K562 (cell line): ENCODE results near the gene SGMS1. TPM values are rescaled to one million over a fixed set of nuclear protein-coding genes. Genes with fewer than 3 reads are reported as not detected.
A peak's percentile ranks its signal among the peaks of the same experiment; 100 is the strongest.

Source experiments
- ATAC-seq: fragments of 200-7000 bp; cut with Tn5 transposase; 3 replicates; pipeline ENCODE4 v1.9.1; 2020; ENCODE audit warnings: moderate library complexity
- BruUV-seq: library from RNA; stranded (reverse); fragments of 400-500 nt; replicated peaks from 2 replicates; lab custom pipeline; 2021; lab: Mats Ljungman, UMichigan
- CTCF ChIA-PET: fragments of 300-600 bp; formaldehyde crosslinking; extraction: SDS; loops from one replicate; lab custom pipeline; 2021; ENCODE audit warnings: low intra/inter-chr PET ratio; lab: Yijun Ruan, JAX
- POLR2A ChIA-PET: fragments of 300-600, 350-650 bp; sonication (Branson Sonifier 250); formaldehyde crosslinking; extraction: SDS; loops from one replicate; lab custom pipeline; 2021; ENCODE audit warnings: antibody characterized with exemption, inconsistent platforms; lab: Yijun Ruan, JAX
- DNase-seq, 4 experiments: peaks; one replicate each; pipeline versions ENCODE4 v3.0.0 to v3.0.0-alpha.2; 2011 to 2018; ENCODE audit warnings: low spot score in 3 of 4, mixed read lengths in 3 of 4; ENCODE audit errors: extremely low read depth in 1 of 4
- FAIRE-seq: peaks from 2 replicates; lab custom pipeline; 2011; peaks lifted over from hg19 to GRCh38; lab: Jason Lieb, UNC
- H2AFZ ChIP-seq: 2 replicates; pipeline ENCODE4 v1.6.0; 2011; ENCODE audit warnings: low read depth, low read length, control low read depth, inconsistent platforms
- H3K27ac ChIP-seq: fragments of 200-600 bp; 3 replicates; pipeline ENCODE4 v1.8.0; 2011; ENCODE audit warnings: low read depth, mild to moderate bottlenecking, control low read depth, inconsistent platforms, low read length, moderate library complexity, mixed read lengths; ENCODE audit errors: extremely low read depth
- H3K27me3 ChIP-seq, 2 experiments: fragments of 300-600 bp in 1 of 2; 2 replicates in 1 of 2; 3 replicates in 1 of 2; pipeline versions ENCODE4 v1.6.0 to v1.8.0; 2011; ENCODE audit warnings: inconsistent platforms in 2 of 2, low read length in 2 of 2, mild to moderate bottlenecking in 1 of 2, mixed read lengths in 1 of 2, moderate library complexity in 1 of 2; ENCODE audit not compliant: control insufficient read depth in 2 of 2, insufficient read depth in 2 of 2
- H3K36me3 ChIP-seq: fragments of 300-600 bp; 3 replicates; pipeline ENCODE4 v1.8.0; 2011; ENCODE audit warnings: mild to moderate bottlenecking, low read length, inconsistent platforms; ENCODE audit not compliant: control insufficient read depth, insufficient read depth
- H3K4me1 ChIP-seq, 2 experiments: fragments of 200-600 bp in 1 of 2; replicated peaks in 1 of 2; 2 replicates in 1 of 2; 3 replicates in 1 of 2; pipeline versions ENCODE4 v1.5.1 to v1.8.0; 2011; ENCODE audit warnings: inconsistent platforms in 2 of 2, low read length in 2 of 2, mild to moderate bottlenecking in 1 of 2, mixed read lengths in 1 of 2, moderate library complexity in 1 of 2; ENCODE audit not compliant: control insufficient read depth in 2 of 2, insufficient read depth in 2 of 2
- H3K4me2 ChIP-seq: 2 replicates; pipeline ENCODE4 v1.6.1; 2011; ENCODE audit warnings: low read length, control low read depth, inconsistent platforms, mixed read lengths; ENCODE audit not compliant: insufficient read depth
- H3K4me3 ChIP-seq: fragments of 200-600 bp; sonication (generic), shearing (Covaris generic); 2 replicates; pipeline ENCODE4 v1.5.1; 2016; ENCODE audit warnings: control low read depth, inconsistent platforms
- H3K79me2 ChIP-seq: fragments of 200-600 bp; 3 replicates; pipeline ENCODE4 v1.8.0; 2011; ENCODE audit warnings: low read length, inconsistent platforms; ENCODE audit not compliant: control insufficient read depth, insufficient read depth
- H3K9ac ChIP-seq, 2 experiments: 2 replicates each; pipeline versions ENCODE4 v1.6.0 to v1.6.1; 2011; ENCODE audit warnings: low read depth in 2 of 2, low read length in 2 of 2, control low read depth in 1 of 2, inconsistent platforms in 1 of 2, mild to moderate bottlenecking in 1 of 2, mixed read lengths in 1 of 2; ENCODE audit not compliant: insufficient read depth in 1 of 2
- H3K9me1 ChIP-seq: one replicate; pipeline ENCODE4 v1.6.0; 2011; ENCODE audit warnings: inconsistent platforms, mild to moderate bottlenecking, low read length, moderate library complexity; ENCODE audit not compliant: control insufficient read depth, insufficient read depth
- H3K9me3 ChIP-seq: replicated peaks from 2 replicates; pipeline ENCODE4 v1.5.1; 2011; ENCODE audit warnings: low read depth, low read length, inconsistent platforms; ENCODE audit not compliant: control insufficient read depth, insufficient read depth
- H4K20me1 ChIP-seq: replicated peaks from 2 replicates; pipeline ENCODE4 v1.6.1; 2011; ENCODE audit warnings: low read length, inconsistent platforms, mixed read lengths; ENCODE audit not compliant: control insufficient read depth, insufficient read depth
- AFF1 ChIP-seq, 2 experiments: fragments of 450-650 bp; IDR thresholded peaks; 2 replicates each; pipeline ENCODE4 v1.6.1; 2018; ENCODE audit warnings: mild to moderate bottlenecking in 2 of 2, low read depth in 1 of 2; ENCODE audit not compliant: partially characterized antibody in 2 of 2
- E2F3 ChIP-seq: fragments of 250-450 bp; sonication (Bioruptor Pico); IDR thresholded peaks from 2 replicates; pipeline ENCODE4 v1.4.0; 2020; ENCODE audit warnings: mild to moderate bottlenecking
- HDAC1 ChIP-seq, 2 experiments: fragments of 450-650 bp; IDR thresholded peaks; 2 replicates each; pipeline ENCODE4 v1.6.1; 2016 to 2017; ENCODE audit warnings: inconsistent platforms in 1 of 2, mild to moderate bottlenecking in 1 of 2, moderate library complexity in 1 of 2
- KLF13 ChIP-seq: fragments of 450-650 bp; IDR thresholded peaks from 2 replicates; pipeline ENCODE4 v1.6.1; 2016; ENCODE audit warnings: missing genetic modification characterization, low read depth, mild to moderate bottlenecking, missing compliant biosample characterization, moderate library complexity, borderline replicate concordance
- NFIC ChIP-seq: fragments of 450-650 bp; IDR thresholded peaks from 2 replicates; pipeline ENCODE4 v1.6.1; 2017; ENCODE audit warnings: mild to moderate bottlenecking, inconsistent platforms
- PTTG1 ChIP-seq: fragments of 450-650 bp; IDR thresholded peaks from 2 replicates; pipeline ENCODE4 v1.6.1; 2016; ENCODE audit warnings: low read depth, mild to moderate bottlenecking, missing genetic modification characterization, missing compliant biosample characterization
- SREBF2 ChIP-seq: sonication (generic); formaldehyde crosslinking; IDR thresholded peaks from 2 replicates; pipeline ENCODE4 v1.4.0; 2020; ENCODE audit warnings: mild to moderate bottlenecking, missing genetic modification reagents
- THAP7 ChIP-seq: fragments of 250-450 bp; sonication (Bioruptor Pico); IDR thresholded peaks from 2 replicates; pipeline ENCODE4 v1.5.0; 2021
- ZNF165 ChIP-seq: fragments of 250-450 bp; sonication (Bioruptor Pico); IDR thresholded peaks from 2 replicates; pipeline ENCODE4 v1.4.0; 2020; ENCODE audit warnings: borderline replicate concordance
- ZNF830 ChIP-seq: fragments of 250-450 bp; sonication (Bioruptor Pico); IDR thresholded peaks from 2 replicates; pipeline ENCODE4 v1.5.0; 2021; ENCODE audit warnings: mild to moderate bottlenecking
- WGBS: fragments of 100-300 bp; shearing (Covaris generic); methylation state at CpG from one replicate; pipeline ENCODE4 v1.1.6; 2016; ENCODE audit warnings: low coverage, mixed read lengths; ENCODE audit not compliant: insufficient coverage; ENCODE audit errors: missing lambda C conversion rate; 5-methylcytosine and 5-hydroxymethylcytosine counted together
- in situ Hi-C: fragments of 300-500 bp; cut with MboI; formaldehyde crosslinking; loops from 4 replicates; pipeline ENCODE4 v1.15.0; 2018; ENCODE audit warnings: inconsistent platforms, mixed read lengths
- intact Hi-C: fragments of 100-400 bp; cut with micrococcal nuclease; formaldehyde crosslinking; loops from 2 replicates; pipeline ENCODE4 v1.14.2; 2022
- polyA plus RNA-seq, 8 experiments: library from polyadenylated mRNA; depleted of rRNA in 4 of 8; stranded (reverse) in 5 of 8; unstranded in 3 of 8; fragments of >200 nt; fragmentation: Nextera tagmentation in 2 of 8; fragmentation: Illumina TruSeq in 1 of 8; extraction: Ambion mirVana in 2 of 8; extraction: Trizol in 1 of 8; gene quantifications; 2 replicates each; pipeline versions ENCODE4 v1.2.1 to v1.2.3, GENCODE V29; 2011 to 2014; ENCODE audit warnings: inconsistent platforms in 1 of 8, missing spikeins in 1 of 8
- total RNA-seq, 7 experiments: library from RNA; depleted of rRNA in 6 of 7; stranded (reverse); fragments of >200 nt in 6 of 7; fragmentation: Illumina TruSeq in 2 of 7; extraction: Trizol in 2 of 7; gene quantifications; 2 replicates each; pipeline versions ENCODE4 v1.2.1 to v1.2.3, GENCODE V29; 2011 to 2021; ENCODE audit warnings: low replicate concordance in 1 of 7
- TF ChIP-seq, protein P1 (sequence below): sonication (generic); formaldehyde crosslinking; IDR thresholded peaks from 2 replicates; pipeline ENCODE4 v1.9.0; 2022; ENCODE audit warnings: mild to moderate bottlenecking, missing genetic modification reagents
- TF ChIP-seq, protein P2 (sequence below): IDR thresholded peaks from 3 replicates; pipeline ENCODE4 v1.6.1; 2011; ENCODE audit warnings: borderline replicate concordance, mild to moderate bottlenecking; ENCODE audit not compliant: insufficient read length, insufficient read depth
- TF ChIP-seq, protein P3 (sequence below): sonication (generic); formaldehyde crosslinking; IDR thresholded peaks from 2 replicates; pipeline ENCODE4 v1.8.1; 2023; ENCODE audit warnings: mild to moderate bottlenecking, missing genetic modification reagents

Gene SGMS1
- total and polyA plus RNA-seq, 9 of the 15 experiments (the other 6 are each of a cell fraction or from before 2014, with no cell fraction given): 22.6 to 232 (median 82.2) TPM

DNA sequence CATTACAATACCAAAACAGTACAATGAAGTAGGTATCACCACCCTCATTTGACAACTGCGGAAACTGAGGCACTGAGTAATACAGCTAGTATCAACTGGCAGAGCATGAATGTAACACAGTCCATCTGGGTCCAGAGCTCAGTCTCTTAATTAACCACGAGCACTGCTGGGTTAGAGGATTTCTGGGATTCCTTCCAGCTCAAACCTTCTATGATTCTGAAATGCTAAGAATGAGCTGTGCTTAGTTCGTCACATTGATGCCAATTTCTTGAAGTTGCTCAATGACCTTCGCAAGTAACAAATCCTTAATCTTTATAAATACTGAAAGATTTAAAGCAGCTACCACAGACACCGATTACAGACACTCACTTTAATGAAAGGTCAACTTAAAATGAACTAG lies 62.5 kb downstream of the SGMS1 start:
- 76% methylated on average over 5 of the region's 5 CpGs for WGBS
- in situ Hi-C loops: no loop called here
- Histone ChIP-seq H3K27me3 (no peaks in the 10 kb centered on the region), H3K4me3 (no peak overlapping the region), H2AFZ (no peak overlapping the region), H3K9me1 (no peaks in the 10 kb centered on the region), H3K9ac (no peak overlapping the region; a peak in 1 of 4 replicates), H3K27ac (peak overlapping the region; percentile 3; the same call in 1 of the 3 replicates), H3K79me2 (peaks cover 88% of the 10 kb centered on the region), H3K36me3 (peaks cover 25% of the 10 kb centered on the region), H4K20me1 (no peaks in the 10 kb centered on the region), H3K4me1 (peaks cover 29 to 67% of the 10 kb centered on the region in 2 experiments), H3K9me3 (no peaks in the 10 kb centered on the region), H3K4me2 (peak overlapping the region; percentile 13; the same call in 1 of the 2 replicates)
- intact Hi-C loops: loop anchor here (1.0 kb wide), 1 partner anchor 61 kb away; no protein-coding TSS in a partner anchor
- no peak for ATAC-seq
- DNase-seq: no peak
- no TSS peak for BruUV-seq
- ChIA-PET POLR2A (no interaction called here), CTCF (interaction anchor here (2.3 to 2.4 kb wide), 2 partner anchors 61 to 64 kb away, joined by 8 to 9 read pairs; no protein-coding TSS in a partner anchor)
- peak; percentile 60 for FAIRE-seq
- TF ChIP-seq HDAC1 (IDR thresholded peaks at IDR 0.05): no peak
- TF ChIP-seq ZNF165 (CRISPR knock-in tag): no peak
- no peak for TF ChIP-seq THAP7 (CRISPR knock-in tag)
- no peak for TF ChIP-seq KLF13 (tag)
- no peak for TF ChIP-seq PTTG1 (tag)
- TF ChIP-seq, protein P1, sequence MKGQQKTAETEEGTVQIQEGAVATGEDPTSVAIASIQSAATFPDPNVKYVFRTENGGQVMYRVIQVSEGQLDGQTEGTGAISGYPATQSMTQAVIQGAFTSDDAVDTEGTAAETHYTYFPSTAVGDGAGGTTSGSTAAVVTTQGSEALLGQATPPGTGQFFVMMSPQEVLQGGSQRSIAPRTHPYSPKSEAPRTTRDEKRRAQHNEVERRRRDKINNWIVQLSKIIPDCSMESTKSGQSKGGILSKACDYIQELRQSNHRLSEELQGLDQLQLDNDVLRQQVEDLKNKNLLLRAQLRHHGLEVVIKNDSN (CRISPR knock-in tag): no peak
- TF ChIP-seq SREBF2 (CRISPR knock-in tag): no peak
- no peak for TF ChIP-seq NFIC
- no peak for TF ChIP-seq E2F3
- TF ChIP-seq AFF1 (IDR thresholded peaks at IDR 0.05; ENCODE audit: low read depth in 1 of 2, partially characterized antibody in 2 of 2): no peak
- TF ChIP-seq, protein P2, sequence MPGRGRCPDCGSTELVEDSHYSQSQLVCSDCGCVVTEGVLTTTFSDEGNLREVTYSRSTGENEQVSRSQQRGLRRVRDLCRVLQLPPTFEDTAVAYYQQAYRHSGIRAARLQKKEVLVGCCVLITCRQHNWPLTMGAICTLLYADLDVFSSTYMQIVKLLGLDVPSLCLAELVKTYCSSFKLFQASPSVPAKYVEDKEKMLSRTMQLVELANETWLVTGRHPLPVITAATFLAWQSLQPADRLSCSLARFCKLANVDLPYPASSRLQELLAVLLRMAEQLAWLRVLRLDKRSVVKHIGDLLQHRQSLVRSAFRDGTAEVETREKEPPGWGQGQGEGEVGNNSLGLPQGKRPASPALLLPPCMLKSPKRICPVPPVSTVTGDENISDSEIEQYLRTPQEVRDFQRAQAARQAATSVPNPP: no peak
- TF ChIP-seq ZNF830: no peak
- TF ChIP-seq, protein P3, sequence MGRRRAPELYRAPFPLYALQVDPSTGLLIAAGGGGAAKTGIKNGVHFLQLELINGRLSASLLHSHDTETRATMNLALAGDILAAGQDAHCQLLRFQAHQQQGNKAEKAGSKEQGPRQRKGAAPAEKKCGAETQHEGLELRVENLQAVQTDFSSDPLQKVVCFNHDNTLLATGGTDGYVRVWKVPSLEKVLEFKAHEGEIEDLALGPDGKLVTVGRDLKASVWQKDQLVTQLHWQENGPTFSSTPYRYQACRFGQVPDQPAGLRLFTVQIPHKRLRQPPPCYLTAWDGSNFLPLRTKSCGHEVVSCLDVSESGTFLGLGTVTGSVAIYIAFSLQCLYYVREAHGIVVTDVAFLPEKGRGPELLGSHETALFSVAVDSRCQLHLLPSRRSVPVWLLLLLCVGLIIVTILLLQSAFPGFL (CRISPR knock-in tag): no peak
